Adipocyte (in vitro differentiated cells): ENCODE results near the gene MAP4.

Experiments
- DNase-seq: peaks from one replicate; pipeline ENCODE4 v3.0.0-alpha.2; 2015; ENCODE audit warnings: low read depth
- H3K27me3 ChIP-seq: replicated peaks from 2 replicates; pipeline ENCODE4 v1.7.0; 2013; ENCODE audit warnings: mild to moderate bottlenecking, low read length, moderate library complexity; ENCODE audit not compliant: control insufficient read depth, insufficient read depth
- H3K36me3 ChIP-seq: 2 replicates; pipeline ENCODE4 v1.7.0; 2013; ENCODE audit warnings: low read length, mild to moderate bottlenecking, moderate library complexity; ENCODE audit not compliant: control insufficient read depth, insufficient read depth, severe bottlenecking
- H3K4me1 ChIP-seq: 2 replicates; pipeline ENCODE4 v1.7.0; 2013; ENCODE audit warnings: mild to moderate bottlenecking, low read length, moderate library complexity; ENCODE audit not compliant: control insufficient read depth, insufficient read depth
- H3K4me3 ChIP-seq: 2 replicates; pipeline ENCODE4 v1.7.0; 2013; ENCODE audit warnings: mild to moderate bottlenecking, low read length, moderate library complexity
- H3K9ac ChIP-seq: 2 replicates; pipeline ENCODE4 v1.7.0; 2013; ENCODE audit warnings: mild to moderate bottlenecking, low read length, moderate library complexity
- H3K9me3 ChIP-seq: 2 replicates; pipeline ENCODE4 v1.7.0; 2013; ENCODE audit warnings: mild to moderate bottlenecking, low read length, moderate library complexity; ENCODE audit not compliant: control insufficient read depth

MAP4 gene

DNA sequence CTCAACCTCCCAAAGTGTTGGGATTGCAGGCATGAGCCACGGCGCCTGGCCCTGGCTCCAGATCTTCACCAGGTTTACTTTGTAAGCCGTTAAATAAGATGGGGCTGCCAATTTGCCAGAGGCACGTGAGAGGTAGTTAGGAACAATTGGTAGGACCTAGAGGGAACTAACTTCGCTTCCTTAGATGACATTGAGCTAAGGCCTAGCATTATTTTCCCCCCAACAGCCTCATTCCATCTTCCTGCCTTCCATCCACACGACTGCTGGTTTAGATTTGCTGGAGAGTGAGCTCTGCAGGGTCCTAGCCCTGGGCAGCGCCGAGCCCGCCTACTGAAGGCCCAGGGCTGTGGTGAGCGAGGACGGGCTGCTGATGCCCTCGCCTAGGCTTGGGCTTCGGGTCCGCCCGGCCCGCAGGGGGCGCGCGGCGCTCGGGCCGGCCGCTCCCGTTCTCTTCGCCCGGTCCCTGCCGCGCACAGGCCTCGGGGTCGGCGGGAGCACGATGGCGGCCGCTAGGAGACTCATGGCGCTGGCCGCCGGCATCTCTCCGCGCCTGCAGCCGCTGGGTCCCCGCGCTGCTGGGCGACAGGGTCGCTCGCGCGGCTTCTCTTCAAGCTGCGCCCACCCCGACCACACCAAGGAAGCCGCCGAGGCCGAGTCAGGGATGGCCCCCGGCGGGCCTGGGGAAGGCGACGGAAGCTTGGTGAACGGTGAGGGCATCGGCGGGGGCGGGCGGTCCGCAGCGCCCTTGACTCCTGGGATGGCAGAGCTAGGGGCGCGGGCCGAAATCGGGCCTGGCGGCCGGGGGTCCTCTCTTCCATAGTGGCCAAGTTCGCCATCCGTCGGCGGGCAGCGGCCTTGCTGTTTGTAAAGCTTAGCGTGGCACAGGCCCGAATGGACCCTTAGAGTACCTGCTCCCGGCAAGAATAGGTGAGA is 191.4 kb downstream of the MAP4 start:
- Histone ChIP-seq H3K36me3 (peaks cover 26% of the 10 kb centered on the region), H3K9ac (peak overlapping the region; percentile 97), H3K9me3 (no peaks in the 10 kb centered on the region), H3K4me1 (peaks cover 24% of the 10 kb centered on the region), H3K27me3 (no peaks in the 10 kb centered on the region), H3K4me3 (peak overlapping the region; percentile 100)
- peak; percentile 94 for DNase-seq

DNA sequence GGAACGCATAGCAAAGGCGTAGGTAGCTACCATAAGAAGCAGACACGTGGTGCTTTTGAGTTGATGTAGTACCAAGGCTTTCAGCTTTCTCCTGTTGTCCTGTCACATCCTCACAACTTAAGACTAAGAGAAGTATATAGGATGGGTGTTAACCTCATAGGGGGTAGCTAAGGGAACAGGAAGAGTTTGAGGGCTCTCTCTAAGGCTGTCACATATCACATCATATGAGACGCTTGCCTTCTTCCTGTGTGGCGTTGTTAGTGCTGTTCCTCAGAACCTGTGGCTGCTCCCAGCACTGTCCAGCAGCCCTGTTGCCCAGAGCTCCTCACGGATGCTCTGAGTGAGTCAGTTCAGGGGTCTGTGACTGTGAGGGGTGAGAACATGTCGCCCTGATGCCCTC is 198.6 kb downstream of the MAP4 start:
- Histone ChIP-seq H3K4me1 (no peaks in the 10 kb centered on the region), H3K9ac (no peak overlapping the region), H3K36me3 (peaks cover 32% of the 10 kb centered on the region), H3K4me3 (no peak overlapping the region), H3K27me3 (no peaks in the 10 kb centered on the region), H3K9me3 (no peaks in the 10 kb centered on the region)
- DNase-seq: no peak

- DNase-seq: no peak
- Histone ChIP-seq H3K4me1 (no peaks in the 10 kb centered on the region), H3K9me3 (no peaks in the 10 kb centered on the region), H3K36me3 (peaks cover 42% of the 10 kb centered on the region), H3K27me3 (no peaks in the 10 kb centered on the region), H3K9ac (no peak overlapping the region), H3K4me3 (no peak overlapping the region)
These were observed 202.6 kb downstream of the MAP4 start for GRCh38 chr3:47813551-47814177.

DNA sequence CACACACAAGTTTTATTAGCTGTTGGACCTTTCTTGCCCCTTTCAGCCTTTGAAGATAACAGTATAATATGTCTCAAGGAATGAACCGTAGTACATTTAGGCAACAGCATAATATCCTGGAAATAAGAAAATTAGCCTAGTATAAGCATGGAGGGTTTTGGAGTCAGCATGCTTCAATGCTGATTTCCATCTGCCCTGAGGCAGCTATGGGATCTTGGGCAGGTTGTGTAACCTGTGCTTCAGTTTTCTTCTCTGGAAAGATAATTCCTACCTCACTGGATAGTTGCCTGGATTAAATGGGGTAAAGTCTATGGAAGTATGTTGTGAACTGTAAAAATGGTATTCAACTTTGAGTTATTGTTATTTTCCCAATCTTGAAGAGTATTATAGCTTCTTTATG is 211.6 kb downstream of the MAP4 start:
- Histone ChIP-seq H3K27me3 (no peaks in the 10 kb centered on the region), H3K4me3 (peak overlapping the region; percentile 89), H3K9ac (no peak overlapping the region), H3K36me3 (peaks cover 12% of the 10 kb centered on the region), H3K9me3 (no peaks in the 10 kb centered on the region), H3K4me1 (peaks cover 21% of the 10 kb centered on the region)
- DNase-seq: no peak

DNA sequence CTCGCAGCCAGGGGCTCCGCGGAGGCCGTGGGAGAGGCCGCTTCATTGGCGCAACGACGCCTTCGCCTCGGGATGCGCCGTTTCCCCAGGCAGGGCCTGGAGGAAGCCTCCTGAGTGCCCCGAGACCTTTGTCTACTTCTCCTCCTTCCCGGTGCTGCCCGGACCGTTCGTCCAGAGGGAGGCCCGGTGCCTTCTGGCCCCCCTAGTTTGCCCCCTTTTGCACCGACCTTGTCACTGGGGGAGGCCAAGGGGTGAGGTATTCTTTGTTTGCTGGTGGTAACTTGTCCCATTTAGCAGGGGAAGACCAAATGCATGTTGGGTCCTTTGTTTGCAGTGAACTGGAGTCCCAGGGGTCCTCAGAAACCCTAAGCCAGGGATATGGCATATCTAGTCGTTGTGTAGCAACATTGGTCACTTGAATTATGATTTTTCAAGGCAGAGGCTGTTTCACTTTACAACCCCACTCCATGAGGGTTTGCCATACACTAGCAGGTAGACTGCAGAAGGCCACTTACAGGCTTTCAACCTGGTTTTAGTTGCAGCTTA is 212.7 kb downstream of the MAP4 start:
- H3K9me3 ChIP-seq: no peaks in the 10 kb centered on the region

GRCh38 chr3:47802734-47803479 is 213.3 kb downstream of the MAP4 start, which contains the start of gene DHX30:
Gene DHX30 (plus strand): TSS chr3:47803138. CDS start chr3:47810684, 7,546 bp downstream.
- Histone ChIP-seq H3K27me3 (no peaks in the 10 kb centered on the region), H3K9ac (peak within 1 kb of the TSS; percentile 93), H3K4me3 (peak within 1 kb of the TSS; percentile 89), H3K36me3 (peaks cover 7% of the 10 kb centered on the region), H3K4me1 (peaks cover 21% of the 10 kb centered on the region), H3K9me3 (no peaks in the 10 kb centered on the region)
- DNase-seq: peak; percentile 95

More for the DNA sequence above, 212.7 kb downstream of the MAP4 start:
- no peak for DNase-seq
- peak overlapping the region; percentile 89 for H3K4me3 ChIP-seq
- peak overlapping the region; percentile 93 for H3K9ac ChIP-seq
- no peaks in the 10 kb centered on the region for H3K27me3 ChIP-seq
- peaks cover 21% of the 10 kb centered on the region for H3K4me1 ChIP-seq
- peaks cover 10% of the 10 kb centered on the region for H3K36me3 ChIP-seq
